VCaP (cell line): ENCODE data around the gene EPC1.
"Not testable (repeated sequence)": the region's sequence is repeated elsewhere in the genome, so short reads cannot be mapped to it uniquely, and the experiment has no call there.

ENCODE experiments used
- H3K27ac ChIP-seq: fragments of 450-650 bp; 2 replicates; pipeline ENCODE4 v1.5.1; 2017
- TF ChIP-seq, protein P1 (sequence below): fragments of 450-650 bp; conservative IDR thresholded peaks from 2 replicates; pipeline ENCODE4 v1.5.1; 2017; ENCODE audit warnings: mild to moderate bottlenecking, moderate library complexity

The EPC1 gene, protein sequence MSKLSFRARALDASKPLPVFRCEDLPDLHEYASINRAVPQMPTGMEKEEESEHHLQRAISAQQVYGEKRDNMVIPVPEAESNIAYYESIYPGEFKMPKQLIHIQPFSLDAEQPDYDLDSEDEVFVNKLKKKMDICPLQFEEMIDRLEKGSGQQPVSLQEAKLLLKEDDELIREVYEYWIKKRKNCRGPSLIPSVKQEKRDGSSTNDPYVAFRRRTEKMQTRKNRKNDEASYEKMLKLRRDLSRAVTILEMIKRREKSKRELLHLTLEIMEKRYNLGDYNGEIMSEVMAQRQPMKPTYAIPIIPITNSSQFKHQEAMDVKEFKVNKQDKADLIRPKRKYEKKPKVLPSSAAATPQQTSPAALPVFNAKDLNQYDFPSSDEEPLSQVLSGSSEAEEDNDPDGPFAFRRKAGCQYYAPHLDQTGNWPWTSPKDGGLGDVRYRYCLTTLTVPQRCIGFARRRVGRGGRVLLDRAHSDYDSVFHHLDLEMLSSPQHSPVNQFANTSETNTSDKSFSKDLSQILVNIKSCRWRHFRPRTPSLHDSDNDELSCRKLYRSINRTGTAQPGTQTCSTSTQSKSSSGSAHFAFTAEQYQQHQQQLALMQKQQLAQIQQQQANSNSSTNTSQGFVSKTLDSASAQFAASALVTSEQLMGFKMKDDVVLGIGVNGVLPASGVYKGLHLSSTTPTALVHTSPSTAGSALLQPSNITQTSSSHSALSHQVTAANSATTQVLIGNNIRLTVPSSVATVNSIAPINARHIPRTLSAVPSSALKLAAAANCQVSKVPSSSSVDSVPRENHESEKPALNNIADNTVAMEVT

DNA sequence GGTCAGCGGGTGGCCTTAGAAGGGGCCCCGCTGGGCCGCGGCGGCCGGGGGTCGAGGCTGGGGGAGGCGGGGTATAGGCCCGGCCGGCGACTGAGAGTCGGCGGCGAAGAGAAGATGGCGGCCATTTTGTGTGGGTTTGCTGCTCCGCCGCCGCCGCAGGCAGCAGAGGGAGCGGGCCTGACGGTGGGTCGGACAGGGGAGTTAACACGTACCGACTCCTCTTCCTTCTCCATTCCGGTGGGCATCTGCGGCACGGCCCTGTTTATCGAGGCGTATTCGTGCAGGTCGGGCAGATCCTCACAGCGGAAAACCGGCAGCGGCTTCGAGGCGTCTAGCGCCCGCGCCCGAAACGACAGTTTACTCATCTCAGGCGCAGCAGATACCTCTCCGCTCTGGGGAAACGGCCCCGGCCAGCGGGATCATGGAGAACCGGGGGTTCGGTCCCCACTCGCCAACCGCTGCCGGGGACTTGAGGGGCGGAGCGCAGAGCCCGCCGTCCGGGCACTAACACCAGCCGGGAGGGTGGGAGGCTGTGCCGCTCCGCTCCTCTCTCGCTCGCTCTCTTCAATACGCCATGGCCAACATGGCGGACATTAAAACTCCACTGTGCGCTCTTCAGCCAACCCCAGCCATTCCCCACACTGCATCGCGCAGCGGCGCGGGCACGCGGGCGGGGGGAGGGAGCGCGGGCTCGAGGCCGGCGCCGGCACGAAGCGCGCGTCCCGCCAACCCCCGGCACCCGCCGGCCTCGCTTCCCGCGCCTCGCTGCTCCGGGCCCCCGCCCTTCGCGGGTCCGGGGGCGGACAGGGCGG is at the start of gene EPC1:
EPC1 (minus strand) TSS at position 608 of the 812 bp plus-strand sequence; CDS start at position 365, 243 bp downstream.
- TF ChIP-seq, protein P1, sequence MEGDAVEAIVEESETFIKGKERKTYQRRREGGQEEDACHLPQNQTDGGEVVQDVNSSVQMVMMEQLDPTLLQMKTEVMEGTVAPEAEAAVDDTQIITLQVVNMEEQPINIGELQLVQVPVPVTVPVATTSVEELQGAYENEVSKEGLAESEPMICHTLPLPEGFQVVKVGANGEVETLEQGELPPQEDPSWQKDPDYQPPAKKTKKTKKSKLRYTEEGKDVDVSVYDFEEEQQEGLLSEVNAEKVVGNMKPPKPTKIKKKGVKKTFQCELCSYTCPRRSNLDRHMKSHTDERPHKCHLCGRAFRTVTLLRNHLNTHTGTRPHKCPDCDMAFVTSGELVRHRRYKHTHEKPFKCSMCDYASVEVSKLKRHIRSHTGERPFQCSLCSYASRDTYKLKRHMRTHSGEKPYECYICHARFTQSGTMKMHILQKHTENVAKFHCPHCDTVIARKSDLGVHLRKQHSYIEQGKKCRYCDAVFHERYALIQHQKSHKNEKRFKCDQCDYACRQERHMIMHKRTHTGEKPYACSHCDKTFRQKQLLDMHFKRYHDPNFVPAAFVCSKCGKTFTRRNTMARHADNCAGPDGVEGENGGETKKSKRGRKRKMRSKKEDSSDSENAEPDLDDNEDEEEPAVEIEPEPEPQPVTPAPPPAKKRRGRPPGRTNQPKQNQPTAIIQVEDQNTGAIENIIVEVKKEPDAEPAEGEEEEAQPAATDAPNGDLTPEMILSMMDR: no peak
- peak within 1 kb of the TSS; percentile 100 for H3K27ac ChIP-seq

GRCh38 chr10:32393911-32394310 is 47.0 kb upstream of the EPC1 start:
- TF ChIP-seq, protein P1: no peak

DNA sequence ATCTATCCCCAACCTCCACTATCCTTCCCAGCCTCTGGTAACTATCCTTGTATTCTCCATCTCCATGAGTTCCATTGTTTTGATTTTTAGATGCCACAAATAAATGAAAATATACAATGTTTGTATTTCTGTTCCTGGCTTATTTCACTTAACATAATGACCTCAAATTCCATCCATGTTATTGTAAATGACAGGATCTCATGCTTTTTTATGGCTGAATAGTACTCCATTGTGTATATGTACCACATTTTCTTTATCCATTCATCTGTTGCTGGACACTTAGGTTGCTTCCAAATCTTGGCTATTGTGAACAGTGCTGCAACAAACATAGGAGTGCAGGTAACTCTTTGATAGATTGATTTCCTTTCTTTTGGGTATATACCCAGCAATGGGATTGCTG is 45.3 kb upstream of the EPC1 start:
- not testable (repeated sequence) for H3K27ac ChIP-seq

More at GRCh38 chr10:32393911-32394310, 47.0 kb upstream of the EPC1 start:
- no peak overlapping the region for H3K27ac ChIP-seq

DNA sequence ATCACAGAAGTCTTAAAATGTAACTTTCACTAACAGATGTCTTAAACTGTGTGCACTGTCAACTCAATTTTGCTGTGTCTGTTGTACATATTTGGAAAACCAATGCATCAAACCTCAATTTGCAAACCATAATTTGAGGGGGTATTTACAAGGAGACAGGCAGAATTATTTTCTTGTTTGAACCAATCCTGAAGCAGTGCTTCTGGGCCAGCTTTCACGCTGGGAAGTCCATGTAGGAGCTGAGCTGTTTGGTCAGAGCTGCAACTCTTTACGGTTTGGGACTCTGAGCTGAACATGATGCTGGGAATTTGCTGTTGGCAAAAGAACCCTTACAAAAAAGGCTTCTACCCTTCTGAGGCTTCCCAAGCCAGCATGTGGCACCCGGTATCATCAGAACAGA is 43.2 kb upstream of the EPC1 start:
- TF ChIP-seq, protein P1: no peak
- no peak overlapping the region for H3K27ac ChIP-seq

- TF ChIP-seq, protein P1: no peak
- H3K27ac ChIP-seq: peak overlapping the region; percentile 43; the same call in 1 of the 2 replicates
Measured at GRCh38 chr10:32388258-32389027, 41.5 kb upstream of the EPC1 start.

DNA sequence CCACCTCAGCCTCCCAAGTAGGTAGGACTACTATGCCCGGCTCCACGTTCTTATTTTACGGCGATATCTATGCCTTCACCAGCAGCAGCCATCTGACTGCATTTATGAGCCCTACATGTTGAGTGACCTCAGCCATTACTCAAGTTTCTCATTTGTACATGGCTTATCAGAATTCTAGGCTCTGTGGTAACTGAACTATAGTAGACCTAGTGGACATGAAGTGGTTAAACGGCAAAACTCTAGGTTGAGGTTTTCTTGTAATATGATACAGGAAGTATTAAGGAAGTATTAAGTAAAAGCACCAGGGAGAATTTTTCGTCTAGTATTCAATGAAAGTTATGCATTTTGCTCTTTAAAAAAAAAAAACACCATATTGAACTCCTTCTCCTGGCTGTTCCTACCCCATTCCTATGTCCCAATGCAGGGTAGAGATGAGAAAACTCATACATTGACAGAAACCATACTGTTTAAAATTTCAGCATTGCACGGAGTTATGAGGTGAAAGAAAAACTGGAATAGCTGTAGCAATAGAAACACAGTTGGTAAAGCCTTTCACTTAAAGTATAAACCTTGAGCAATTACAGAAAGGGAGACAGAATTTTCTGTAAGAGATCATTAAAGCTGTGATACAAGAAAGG is 39.8 kb upstream of the EPC1 start:
- TF ChIP-seq, protein P1: no peak
- peak overlapping the region; percentile 43 for H3K27ac ChIP-seq

GRCh38 chr10:32384171-32384570 is 37.2 kb upstream of the EPC1 start:
- H3K27ac ChIP-seq: no peak overlapping the region
- TF ChIP-seq, protein P1: no peak
